K562 treated with DMSO at 1 percent for 24 hours (cell line): ENCODE results near the gene MAD1L1. TPM values are rescaled to one million over a fixed set of nuclear protein-coding genes. Genes with fewer than 3 reads are reported as not detected.

ENCODE experiments used
- total RNA-seq: library from RNA; unstranded; fragments of 300-600 nt; gene quantifications from 2 replicates; pipeline ENCODE4 v1.2.3, GENCODE V29; 2022; ENCODE audit warnings: low read depth; ENCODE audit not compliant: insufficient read depth

The MAD1L1 gene
- 84.9 and 99.4 TPM in 2 replicates for total RNA-seq

GRCh38 chr7:2232766-2233520, at the start of gene MAD1L1:
Gene MAD1L1, minus strand, starts transcription at chr7:2232945. Its CDS starts 2,812 bp downstream, at chr7:2230133.

GRCh38 chr7:2241580-2242540, 9.1 kb upstream of the MAD1L1 start, which contains the start of the genes MRM2 and NUDT1:
Gene MRM2, minus strand, starts transcription at chr7:2242205. Its CDS starts 36 bp downstream, at chr7:2242169.
Gene NUDT1, plus strand, starts transcription at chr7:2242226. Its CDS starts 2,349 bp downstream, at chr7:2244575.

Other genes starting within 250 kb of the MAD1L1 start
- gene MRM2, start 9.3 kb upstream of the MAD1L1 start, total RNA-seq: 32.2 and 33.5 TPM in 2 replicates
- 75.3 and 77.9 TPM in 2 replicates for gene NUDT1, start 9.3 kb upstream of the MAD1L1 start, total RNA-seq
- gene SNX8, start 81.5 kb upstream of the MAD1L1 start, total RNA-seq: 22.9 and 23.1 TPM in 2 replicates
- 184 and 189 TPM in 2 replicates for gene EIF3B, start 121.9 kb upstream of the MAD1L1 start, total RNA-seq
- gene CHST12, start 170.7 kb upstream of the MAD1L1 start, total RNA-seq: 58.3 and 62.6 TPM in 2 replicates
- not detected in 2 replicates for gene GRIFIN, start 243.5 kb upstream of the MAD1L1 start, total RNA-seq